ENCODE results near the gene HCN2.

The HCN2 gene

DNA sequence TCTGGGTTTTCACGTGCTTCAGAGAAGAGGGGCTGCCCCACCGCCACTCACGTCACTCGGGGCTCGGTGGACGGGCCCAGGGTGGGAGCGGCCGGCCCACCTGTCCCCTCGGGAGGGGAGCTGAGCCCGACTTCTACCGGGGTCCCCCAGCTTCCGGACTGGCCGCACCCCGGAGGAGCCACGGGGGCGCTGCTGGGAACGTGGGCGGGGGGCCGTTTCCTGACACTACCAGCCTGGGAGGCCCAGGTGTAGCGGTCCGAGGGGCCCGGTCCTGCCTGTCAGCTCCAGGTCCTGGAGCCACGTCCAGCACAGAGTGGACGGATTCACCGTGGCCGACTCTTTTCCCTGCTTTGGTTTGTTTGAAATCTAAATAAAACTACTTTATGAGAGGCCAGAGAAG, 48.0 kb upstream of the HCN2 start:
- Histone ChIP-seq H3K36me3 (ENCODE audit: control insufficient read depth in 2 of 2, insufficient read depth in 1 of 2, low read length in 2 of 2) (peaks cover 6 to 41% of the 10 kb centered on the region in 2 experiments; a peak in 2 of 3 replicates), H3K9me3 (ENCODE audit: control insufficient read depth, insufficient read depth, low read depth, low read length) (no peaks in the 10 kb centered on the region), H3K27ac (ENCODE audit: extremely low read depth, low read depth, low read length) (no peak overlapping the region), H3K4me3 (ENCODE audit: low read depth, low read length) (no peak overlapping the region), H3K4me1 (ENCODE audit: control insufficient read depth, insufficient read depth, low read length) (no peaks in the 10 kb centered on the region)
- ChIA-PET POLR2A (no interaction called here), CTCF (interaction anchor here (0.6 to 1.3 kb wide), 3 partner anchors 9 to 193 kb away, joined by 4 to 5 read pairs (median 5); no protein-coding TSS in a partner anchor)
- TF ChIP-seq ZNF623 (tag by site-specific recombination; IDR thresholded peaks at IDR 0.05) (no peak), ZNF791 (tag by site-specific recombination; IDR thresholded peaks at IDR 0.05) (no peak), SP7 (tag by site-specific recombination; IDR thresholded peaks at IDR 0.05) (no peak), KLF8 (tag by site-specific recombination; IDR thresholded peaks at IDR 0.05) (no peak), ZFHX2 (tag by site-specific recombination; conservative IDR thresholded peaks at IDR 0.05) (no peak), ZNF521 (tag by site-specific recombination; IDR thresholded peaks at IDR 0.05) (no peak), ZIC2 (tag by site-specific recombination; IDR thresholded peaks at IDR 0.05) (no peak), ZNF24 (tag by site-specific recombination; IDR thresholded peaks at IDR 0.05) (no peak), ZNF560 (tag by site-specific recombination; IDR thresholded peaks at IDR 0.05; ENCODE audit: borderline replicate concordance) (no peak)

DNA sequence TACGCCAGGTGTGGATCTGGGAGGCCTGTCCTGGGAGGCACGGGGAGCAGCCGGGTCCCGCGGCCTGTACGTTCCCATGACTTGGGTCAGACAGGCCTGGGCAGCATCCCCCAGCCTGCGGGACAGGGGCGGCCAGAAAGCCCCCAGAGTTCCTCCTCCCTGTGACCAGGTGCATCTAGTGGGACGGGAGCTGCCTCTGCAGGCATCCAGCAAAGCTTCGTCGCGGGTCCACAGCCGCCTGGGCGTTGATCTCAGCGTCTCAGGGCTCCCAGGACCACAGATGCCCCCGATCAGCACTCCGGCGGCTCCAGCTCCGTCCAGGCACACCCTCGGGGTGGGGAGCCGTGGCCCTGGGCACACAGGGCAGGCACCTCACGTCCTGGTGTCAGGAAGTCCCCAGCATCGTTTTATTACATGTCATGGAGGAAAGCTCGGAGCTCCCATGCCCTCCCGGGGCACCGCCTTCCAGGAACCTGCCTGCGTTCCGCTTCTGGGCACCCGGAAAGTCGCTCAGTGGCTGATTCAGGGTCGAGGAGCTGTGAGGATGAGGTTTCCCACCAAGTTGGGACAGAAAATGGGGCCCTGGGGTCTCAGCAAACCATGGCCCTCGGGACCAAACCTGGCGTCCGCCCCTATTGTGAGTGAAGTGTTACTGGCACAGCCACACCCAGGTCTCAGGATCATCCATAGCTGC, 47.4 kb upstream of the HCN2 start:
- ChIA-PET POLR2A (interaction anchor here (1.1 kb wide), 1 partner anchor 10 kb away, joined by 7 read pairs; the partner anchor contains the start of gene CDC34), CTCF (interaction anchor here (0.6 to 1.3 kb wide), 3 partner anchors 9 to 192 kb away, joined by 4 to 5 read pairs (median 5); no protein-coding TSS in a partner anchor)
- H3K27ac ChIP-seq (ENCODE audit: extremely low read depth, low read depth, low read length): no peak overlapping the region
- no peak overlapping the region for H3K4me3 ChIP-seq (ENCODE audit: low read depth, low read length)
- H3K4me1 ChIP-seq (ENCODE audit: control insufficient read depth, insufficient read depth, low read length): no peaks in the 10 kb centered on the region
- no peak for TF ChIP-seq KLF1 (tag by site-specific recombination; IDR thresholded peaks at IDR 0.05)
- no peaks in the 10 kb centered on the region for H3K9me3 ChIP-seq (ENCODE audit: control insufficient read depth, insufficient read depth, low read depth, low read length)
- peaks cover 6 to 35% of the 10 kb centered on the region in 2 experiments; a peak in 2 of 3 replicates for H3K36me3 ChIP-seq (ENCODE audit: control insufficient read depth in 2 of 2, insufficient read depth in 1 of 2, low read length in 2 of 2)

DNA sequence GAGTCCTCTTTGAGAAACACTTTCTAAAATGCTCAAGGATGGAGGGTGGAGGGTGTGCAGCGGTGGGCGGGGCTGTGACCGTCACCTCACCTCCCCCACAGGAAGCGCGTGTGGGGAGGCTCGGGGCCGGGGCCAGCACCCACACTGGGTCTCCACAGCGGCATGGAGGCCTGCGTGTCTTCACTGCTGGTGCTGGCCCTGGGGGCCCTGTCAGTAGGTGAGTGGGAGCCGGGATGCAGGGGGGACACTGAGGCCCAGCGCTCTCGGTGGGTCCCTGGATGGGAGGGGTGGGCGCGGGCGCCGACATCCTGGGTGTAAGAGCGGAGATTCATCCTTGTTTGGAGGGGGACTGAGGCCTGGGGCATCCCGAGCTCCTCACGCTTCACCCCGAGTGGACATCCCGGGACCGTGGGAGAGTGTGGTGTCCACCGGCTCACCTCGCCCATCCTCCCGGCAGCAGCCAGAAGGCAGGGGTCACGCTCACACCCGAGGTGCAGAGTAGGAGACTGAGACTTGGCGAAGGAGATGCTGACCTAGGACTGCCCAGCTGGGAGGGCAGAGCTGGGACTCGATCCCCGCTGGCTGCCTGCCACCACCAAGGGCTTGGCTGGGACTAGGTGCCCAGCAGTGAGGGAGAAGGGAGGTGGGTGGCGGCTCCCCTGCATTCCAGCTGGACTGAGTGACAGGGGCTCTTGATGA, 45.6 kb upstream of the HCN2 start, which contains the start of gene GZMM:
GZMM (plus strand) TSS at position 144 of the 699 bp plus-strand sequence; CDS start at position 163, 19 bp downstream.
- Histone ChIP-seq H3K9me3 (ENCODE audit: control insufficient read depth, insufficient read depth, low read depth, low read length) (no peaks in the 10 kb centered on the region), H3K4me3 (ENCODE audit: low read depth, low read length) (no peak within 1 kb of the TSS), H3K36me3 (ENCODE audit: control insufficient read depth in 2 of 2, insufficient read depth in 1 of 2, low read length in 2 of 2) (peaks cover 0 to 21% of the 10 kb centered on the region in 2 experiments; a peak in 1 of 3 replicates), H3K27ac (ENCODE audit: extremely low read depth, low read depth, low read length) (no peak within 1 kb of the TSS), H3K4me1 (ENCODE audit: control insufficient read depth, insufficient read depth, low read length) (no peaks in the 10 kb centered on the region)
- CTCF ChIA-PET: no interaction called here
- TF ChIP-seq ZFHX2 (tag by site-specific recombination; conservative IDR thresholded peaks at IDR 0.05) (peak; percentile 39; the same call in 1 of the 2 replicates), EGR2 (tag by site-specific recombination; IDR thresholded peaks at IDR 0.05; ENCODE audit: low read depth) (0 out of 2 replicates have a peak, but pooled peaks have one; percentile 15)
- TF ChIP-seq, protein P1, sequence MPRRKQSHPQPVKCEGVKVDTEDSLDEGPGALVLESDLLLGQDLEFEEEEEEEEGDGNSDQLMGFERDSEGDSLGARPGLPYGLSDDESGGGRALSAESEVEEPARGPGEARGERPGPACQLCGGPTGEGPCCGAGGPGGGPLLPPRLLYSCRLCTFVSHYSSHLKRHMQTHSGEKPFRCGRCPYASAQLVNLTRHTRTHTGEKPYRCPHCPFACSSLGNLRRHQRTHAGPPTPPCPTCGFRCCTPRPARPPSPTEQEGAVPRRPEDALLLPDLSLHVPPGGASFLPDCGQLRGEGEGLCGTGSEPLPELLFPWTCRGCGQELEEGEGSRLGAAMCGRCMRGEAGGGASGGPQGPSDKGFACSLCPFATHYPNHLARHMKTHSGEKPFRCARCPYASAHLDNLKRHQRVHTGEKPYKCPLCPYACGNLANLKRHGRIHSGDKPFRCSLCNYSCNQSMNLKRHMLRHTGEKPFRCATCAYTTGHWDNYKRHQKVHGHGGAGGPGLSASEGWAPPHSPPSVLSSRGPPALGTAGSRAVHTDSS (tag by site-specific recombination; IDR thresholded peaks at IDR 0.05): no peak
- POLR2A ChIA-PET: no interaction called here

DNA sequence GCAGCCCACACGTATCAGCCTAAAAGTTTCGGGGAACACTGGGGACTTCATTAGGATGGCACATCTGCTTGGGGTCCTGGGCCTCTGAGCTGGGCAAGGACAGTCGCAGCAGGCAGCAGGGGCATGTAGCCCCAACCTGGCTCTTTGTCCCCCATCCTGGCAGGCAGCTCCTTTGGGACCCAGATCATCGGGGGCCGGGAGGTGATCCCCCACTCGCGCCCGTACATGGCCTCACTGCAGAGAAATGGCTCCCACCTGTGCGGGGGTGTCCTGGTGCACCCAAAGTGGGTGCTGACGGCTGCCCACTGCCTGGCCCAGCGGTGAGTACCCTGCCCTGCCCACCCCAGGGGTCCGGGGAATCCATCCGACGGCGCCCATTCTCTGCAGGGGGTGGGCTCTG, 42.6 kb upstream of the HCN2 start:
- POLR2A ChIA-PET: interaction anchor here (1.2 kb wide), 1 partner anchor 9 kb away, joined by 3 read pairs; no protein-coding TSS in a partner anchor
- peaks cover 0 to 5% of the 10 kb centered on the region in 2 experiments; a peak in 1 of 3 replicates for H3K36me3 ChIP-seq (ENCODE audit: control insufficient read depth in 2 of 2, insufficient read depth in 1 of 2, low read length in 2 of 2)
- no peaks in the 10 kb centered on the region for H3K9me3 ChIP-seq (ENCODE audit: control insufficient read depth, insufficient read depth, low read depth, low read length)
- H3K27ac ChIP-seq (ENCODE audit: extremely low read depth, low read depth, low read length): no peak overlapping the region
- TF ChIP-seq, protein P2, sequence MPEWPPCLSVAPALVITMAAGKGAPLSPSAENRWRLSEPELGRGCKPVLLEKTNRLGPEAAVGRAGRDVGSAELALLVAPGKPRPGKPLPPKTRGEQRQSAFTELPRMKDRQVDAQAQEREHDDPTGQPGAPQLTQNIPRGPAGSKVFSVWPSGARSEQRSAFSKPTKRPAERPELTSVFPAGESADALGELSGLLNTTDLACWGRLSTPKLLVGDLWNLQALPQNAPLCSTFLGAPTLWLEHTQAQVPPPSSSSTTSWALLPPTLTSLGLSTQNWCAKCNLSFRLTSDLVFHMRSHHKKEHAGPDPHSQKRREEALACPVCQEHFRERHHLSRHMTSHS (tag by site-specific recombination; IDR thresholded peaks at IDR 0.05): no peak
- TF ChIP-seq ZNF785 (tag by site-specific recombination; IDR thresholded peaks at IDR 0.05) (no peak), ZNF140 (tag by site-specific recombination; IDR thresholded peaks at IDR 0.05) (no peak), ZNF514 (tag by site-specific recombination; IDR thresholded peaks at IDR 0.05) (no peak), ZNF530 (tag by site-specific recombination; IDR thresholded peaks at IDR 0.05; ENCODE audit: low read depth) (no peak), ZNF2 (tag by site-specific recombination; IDR thresholded peaks at IDR 0.05) (no peak), ZNF768 (tag by site-specific recombination; IDR thresholded peaks at IDR 0.05) (no peak), ZNF175 (tag by site-specific recombination; IDR thresholded peaks at IDR 0.05) (no peak), ZFP69B (tag by site-specific recombination; IDR thresholded peaks at IDR 0.05) (no peak)
- TF ChIP-seq, protein P3, sequence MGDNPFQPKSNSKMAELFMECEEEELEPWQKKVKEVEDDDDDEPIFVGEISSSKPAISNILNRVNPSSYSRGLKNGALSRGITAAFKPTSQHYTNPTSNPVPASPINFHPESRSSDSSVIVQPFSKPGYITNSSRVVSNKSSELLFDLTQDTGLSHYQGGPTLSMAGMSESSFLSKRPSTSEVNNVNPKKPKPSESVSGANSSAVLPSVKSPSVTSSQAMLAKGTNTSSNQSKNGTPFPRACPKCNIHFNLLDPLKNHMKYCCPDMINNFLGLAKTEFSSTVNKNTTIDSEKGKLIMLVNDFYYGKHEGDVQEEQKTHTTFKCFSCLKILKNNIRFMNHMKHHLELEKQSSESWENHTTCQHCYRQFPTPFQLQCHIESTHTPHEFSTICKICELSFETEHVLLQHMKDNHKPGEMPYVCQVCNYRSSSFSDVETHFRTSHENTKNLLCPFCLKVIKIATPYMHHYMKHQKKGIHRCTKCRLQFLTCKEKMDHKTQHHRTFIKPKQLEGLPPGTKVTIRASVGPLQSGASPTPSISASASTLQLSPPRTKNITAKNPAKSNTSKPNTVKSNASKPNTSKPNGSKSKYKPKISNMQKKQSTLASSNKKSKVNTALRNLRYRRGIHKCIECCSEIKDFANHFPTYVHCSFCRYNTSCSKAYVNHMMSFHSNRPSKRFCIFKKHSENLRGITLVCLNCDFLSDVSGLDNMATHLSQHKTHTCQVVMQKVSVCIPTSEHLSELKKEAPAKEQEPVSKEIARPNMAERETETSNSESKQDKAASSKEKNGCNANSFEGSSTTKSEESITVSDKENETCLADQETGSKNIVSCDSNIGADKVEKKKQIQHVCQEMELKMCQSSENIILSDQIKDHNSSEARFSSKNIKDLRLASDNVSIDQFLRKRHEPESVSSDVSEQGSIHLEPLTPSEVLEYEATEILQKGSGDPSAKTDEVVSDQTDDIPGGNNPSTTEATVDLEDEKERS (tag by site-specific recombination; IDR thresholded peaks at IDR 0.05): no peak
- no peak overlapping the region for H3K4me3 ChIP-seq (ENCODE audit: low read depth, low read length)
- no peaks in the 10 kb centered on the region for H3K4me1 ChIP-seq (ENCODE audit: control insufficient read depth, insufficient read depth, low read length)
- CTCF ChIA-PET: no interaction called here
